HepG2 (cell line): ENCODE data around the gene TMEM125. TPM values are rescaled to one million over a fixed set of nuclear protein-coding genes. Genes with fewer than 3 reads are reported as not detected.
A peak's percentile ranks its signal among the peaks of the same experiment; 100 is the strongest.

Source experiments
- ARNTL ChIP-seq: sonication (generic); formaldehyde crosslinking; IDR thresholded peaks from 2 replicates; pipeline ENCODE4 v1.4.0; 2020; ENCODE audit warnings: mild to moderate bottlenecking, missing genetic modification reagents
- ATAD3A ChIP-seq: sonication (generic); formaldehyde crosslinking; IDR thresholded peaks from 2 replicates; pipeline ENCODE4 v1.4.0; 2020; ENCODE audit warnings: missing genetic modification reagents
- ELF3 ChIP-seq: IDR thresholded peaks from 2 replicates; pipeline ENCODE4 v1.6.1; 2016; ENCODE audit warnings: missing genetic modification reagents, missing compliant biosample characterization
- FOXK2 ChIP-seq: fragments of 450-650 bp; IDR thresholded peaks from 2 replicates; pipeline ENCODE4 v1.6.1; 2016
- HOXA5 ChIP-seq: sonication (generic); formaldehyde crosslinking; IDR thresholded peaks from 2 replicates; pipeline ENCODE4 v1.4.0; 2020; ENCODE audit warnings: missing genetic modification reagents
- IKZF1 ChIP-seq: fragments of 450-650 bp; IDR thresholded peaks from 2 replicates; pipeline ENCODE4 v1.7.1; 2016
- MIER2 ChIP-seq: IDR thresholded peaks from 2 replicates; pipeline ENCODE4 v1.6.1; 2016; ENCODE audit warnings: missing biosample characterization, missing genetic modification reagents
- MLLT10 ChIP-seq: sonication (generic); formaldehyde crosslinking; IDR thresholded peaks from 2 replicates; pipeline ENCODE4 v1.4.0; 2020; ENCODE audit warnings: missing genetic modification reagents
- NFE2L2 ChIP-seq: fragments of 150-350 bp; IDR thresholded peaks from 2 replicates; pipeline ENCODE4 v1.6.1; 2014; ENCODE audit warnings: low read length
- NFYB ChIP-seq: sonication (generic); formaldehyde crosslinking; IDR thresholded peaks from 2 replicates; pipeline ENCODE4 v1.4.0; 2020; ENCODE audit warnings: missing genetic modification reagents
- PBX3 ChIP-seq: sonication (generic); formaldehyde crosslinking; IDR thresholded peaks from 2 replicates; pipeline ENCODE4 v1.8.1; 2023; ENCODE audit warnings: missing genetic modification reagents, inconsistent platforms, borderline replicate concordance
- SIN3B ChIP-seq: fragments of 150-350 bp; IDR thresholded peaks from 2 replicates; pipeline ENCODE4 v1.6.1; 2014; ENCODE audit warnings: low read length
- TEAD3 ChIP-seq: optimal IDR thresholded peaks from 2 replicates; pipeline ENCODE3; 2016; ENCODE audit warnings: borderline replicate concordance
- ZBTB37 ChIP-seq: sonication (generic); formaldehyde crosslinking; IDR thresholded peaks from 2 replicates; pipeline ENCODE4 v1.4.0; 2020; ENCODE audit warnings: mild to moderate bottlenecking, missing genetic modification reagents
- ZBTB42 ChIP-seq: sonication (generic); formaldehyde crosslinking; IDR thresholded peaks from 2 replicates; pipeline ENCODE4 v1.5.0; 2020; ENCODE audit warnings: mild to moderate bottlenecking, missing genetic modification reagents
- ZC3H13 ChIP-seq: sonication (generic); formaldehyde crosslinking; IDR thresholded peaks from 2 replicates; pipeline ENCODE4 v1.8.1; 2023; ENCODE audit warnings: mild to moderate bottlenecking, missing genetic modification reagents, moderate library complexity
- ZFP41 ChIP-seq: sonication (generic); formaldehyde crosslinking; IDR thresholded peaks from 2 replicates; pipeline ENCODE4 v1.4.0; 2020; ENCODE audit warnings: mild to moderate bottlenecking, missing genetic modification reagents, borderline replicate concordance
- ZNF121 ChIP-seq: sonication (generic); formaldehyde crosslinking; IDR thresholded peaks from 2 replicates; pipeline ENCODE4 v1.5.0; 2020; ENCODE audit warnings: mild to moderate bottlenecking, missing genetic modification reagents
- ZNF33A ChIP-seq: sonication (generic); formaldehyde crosslinking; IDR thresholded peaks from 2 replicates; pipeline ENCODE4 v1.5.1; 2020; ENCODE audit warnings: missing genetic modification reagents, mild to moderate bottlenecking, moderate library complexity, borderline replicate concordance
- ZNF501 ChIP-seq: sonication (generic); formaldehyde crosslinking; IDR thresholded peaks from 2 replicates; pipeline ENCODE4 v1.5.1; 2020; ENCODE audit warnings: mild to moderate bottlenecking, moderate library complexity, missing genetic modification reagents
- ZNF629 ChIP-seq: sonication (generic); formaldehyde crosslinking; conservative IDR thresholded peaks from 2 replicates; pipeline ENCODE4 v1.5.0; 2020; ENCODE audit warnings: missing genetic modification reagents
- ZNF747 ChIP-seq: sonication (generic); formaldehyde crosslinking; IDR thresholded peaks from 2 replicates; pipeline ENCODE4 v1.8.1; 2023; ENCODE audit warnings: missing genetic modification reagents, mild to moderate bottlenecking, borderline replicate concordance
- ZNF782 ChIP-seq: sonication (generic); formaldehyde crosslinking; IDR thresholded peaks from 2 replicates; pipeline ENCODE4 v1.4.0; 2020; ENCODE audit warnings: missing genetic modification reagents, mild to moderate bottlenecking, borderline replicate concordance
- ZZZ3 ChIP-seq: sonication (generic); formaldehyde crosslinking; IDR thresholded peaks from 2 replicates; pipeline ENCODE4 v1.4.0; 2020; ENCODE audit warnings: missing genetic modification reagents, mild to moderate bottlenecking, borderline replicate concordance
- polyA plus RNA-seq, 8 experiments: library from polyadenylated mRNA; depleted of rRNA in 3 of 8; stranded (reverse) in 7 of 8; unstranded in 1 of 8; fragments of >200 nt; fragmentation: Illumina TruSeq in 4 of 8; extraction: Trizol in 4 of 8; gene quantifications; 2 replicates each; pipeline versions ENCODE4 v1.2.1 to v1.2.3, GENCODE V29; 2011 to 2016; ENCODE audit warnings: low read depth in 4 of 8, missing spikeins in 1 of 8, mixed read lengths in 1 of 8; ENCODE audit not compliant: insufficient read depth in 1 of 8
- total RNA-seq, 5 experiments: library from RNA; depleted of rRNA; stranded (reverse); fragments of >200 nt; fragmentation: Illumina TruSeq; extraction: Trizol; gene quantifications; 2 replicates each; pipeline ENCODE4 v1.2.3, GENCODE V29; 2016; ENCODE audit warnings: low read depth in 1 of 5
- TF ChIP-seq, protein P1 (sequence below): sonication (generic); formaldehyde crosslinking; IDR thresholded peaks from 2 replicates; pipeline ENCODE4 v1.9.0; 2021; ENCODE audit warnings: missing genetic modification reagents, borderline replicate concordance
- TF ChIP-seq, protein P2 (sequence below): sonication (generic); formaldehyde crosslinking; conservative IDR thresholded peaks from 2 replicates; pipeline ENCODE4 v1.4.0; 2020; ENCODE audit warnings: mild to moderate bottlenecking, missing genetic modification reagents, moderate library complexity

The TMEM125 gene
- total and polyA plus RNA-seq, 2 of the 13 experiments (the other 11 are each of a cell fraction or from before 2014, with no cell fraction given): 0.03 TPM; not detected in 1

DNA sequence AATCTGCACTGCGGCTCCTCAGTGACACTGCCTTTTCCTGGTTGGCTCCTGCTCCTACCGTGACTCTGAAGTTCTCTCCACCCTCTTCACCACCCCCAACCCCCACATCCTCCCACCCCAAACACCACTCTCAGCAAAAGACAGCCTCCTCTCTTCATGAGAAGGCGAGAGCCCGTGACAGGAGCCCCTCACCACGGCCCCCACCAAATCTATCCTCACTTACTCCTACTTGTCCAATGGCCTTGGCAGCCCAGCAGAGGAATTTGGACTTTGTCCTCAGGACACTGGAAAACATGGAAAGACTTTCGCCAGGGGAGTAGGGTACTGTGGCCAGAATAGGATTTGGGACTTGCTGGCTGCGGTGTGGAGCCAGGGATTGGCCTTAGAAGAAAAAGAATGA is 6.9 kb downstream of the TMEM125 start (continued):
- no peak for TF ChIP-seq ZC3H13
- peak; percentile 86 for TF ChIP-seq TEAD3
- 0 out of 2 replicates have a peak, but pooled peaks have one; percentile 44 for TF ChIP-seq MIER2 (CRISPR knock-in tag)
- no peak for TF ChIP-seq ZBTB42
- no peak for TF ChIP-seq ELF3
- TF ChIP-seq, protein P1, sequence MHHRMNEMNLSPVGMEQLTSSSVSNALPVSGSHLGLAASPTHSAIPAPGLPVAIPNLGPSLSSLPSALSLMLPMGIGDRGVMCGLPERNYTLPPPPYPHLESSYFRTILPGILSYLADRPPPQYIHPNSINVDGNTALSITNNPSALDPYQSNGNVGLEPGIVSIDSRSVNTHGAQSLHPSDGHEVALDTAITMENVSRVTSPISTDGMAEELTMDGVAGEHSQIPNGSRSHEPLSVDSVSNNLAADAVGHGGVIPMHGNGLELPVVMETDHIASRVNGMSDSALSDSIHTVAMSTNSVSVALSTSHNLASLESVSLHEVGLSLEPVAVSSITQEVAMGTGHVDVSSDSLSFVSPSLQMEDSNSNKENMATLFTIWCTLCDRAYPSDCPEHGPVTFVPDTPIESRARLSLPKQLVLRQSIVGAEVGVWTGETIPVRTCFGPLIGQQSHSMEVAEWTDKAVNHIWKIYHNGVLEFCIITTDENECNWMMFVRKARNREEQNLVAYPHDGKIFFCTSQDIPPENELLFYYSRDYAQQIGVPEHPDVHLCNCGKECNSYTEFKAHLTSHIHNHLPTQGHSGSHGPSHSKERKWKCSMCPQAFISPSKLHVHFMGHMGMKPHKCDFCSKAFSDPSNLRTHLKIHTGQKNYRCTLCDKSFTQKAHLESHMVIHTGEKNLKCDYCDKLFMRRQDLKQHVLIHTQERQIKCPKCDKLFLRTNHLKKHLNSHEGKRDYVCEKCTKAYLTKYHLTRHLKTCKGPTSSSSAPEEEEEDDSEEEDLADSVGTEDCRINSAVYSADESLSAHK (CRISPR knock-in tag): no peak
- no peak for TF ChIP-seq ZBTB37
- no peak for TF ChIP-seq ATAD3A (CRISPR knock-in tag)
- no peak for TF ChIP-seq FOXK2
- TF ChIP-seq HOXA5 (CRISPR knock-in tag): no peak
- no peak for TF ChIP-seq ZNF747 (CRISPR knock-in tag)
- no peak for TF ChIP-seq ZNF782 (CRISPR knock-in tag)
- no peak for TF ChIP-seq ZZZ3
- TF ChIP-seq, protein P2, sequence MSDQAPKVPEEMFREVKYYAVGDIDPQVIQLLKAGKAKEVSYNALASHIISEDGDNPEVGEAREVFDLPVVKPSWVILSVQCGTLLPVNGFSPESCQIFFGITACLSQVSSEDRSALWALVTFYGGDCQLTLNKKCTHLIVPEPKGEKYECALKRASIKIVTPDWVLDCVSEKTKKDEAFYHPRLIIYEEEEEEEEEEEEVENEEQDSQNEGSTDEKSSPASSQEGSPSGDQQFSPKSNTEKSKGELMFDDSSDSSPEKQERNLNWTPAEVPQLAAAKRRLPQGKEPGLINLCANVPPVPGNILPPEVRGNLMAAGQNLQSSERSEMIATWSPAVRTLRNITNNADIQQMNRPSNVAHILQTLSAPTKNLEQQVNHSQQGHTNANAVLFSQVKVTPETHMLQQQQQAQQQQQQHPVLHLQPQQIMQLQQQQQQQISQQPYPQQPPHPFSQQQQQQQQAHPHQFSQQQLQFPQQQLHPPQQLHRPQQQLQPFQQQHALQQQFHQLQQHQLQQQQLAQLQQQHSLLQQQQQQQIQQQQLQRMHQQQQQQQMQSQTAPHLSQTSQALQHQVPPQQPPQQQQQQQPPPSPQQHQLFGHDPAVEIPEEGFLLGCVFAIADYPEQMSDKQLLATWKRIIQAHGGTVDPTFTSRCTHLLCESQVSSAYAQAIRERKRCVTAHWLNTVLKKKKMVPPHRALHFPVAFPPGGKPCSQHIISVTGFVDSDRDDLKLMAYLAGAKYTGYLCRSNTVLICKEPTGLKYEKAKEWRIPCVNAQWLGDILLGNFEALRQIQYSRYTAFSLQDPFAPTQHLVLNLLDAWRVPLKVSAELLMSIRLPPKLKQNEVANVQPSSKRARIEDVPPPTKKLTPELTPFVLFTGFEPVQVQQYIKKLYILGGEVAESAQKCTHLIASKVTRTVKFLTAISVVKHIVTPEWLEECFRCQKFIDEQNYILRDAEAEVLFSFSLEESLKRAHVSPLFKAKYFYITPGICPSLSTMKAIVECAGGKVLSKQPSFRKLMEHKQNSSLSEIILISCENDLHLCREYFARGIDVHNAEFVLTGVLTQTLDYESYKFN (CRISPR knock-in tag): peak; percentile 81
- TF ChIP-seq NFYB (CRISPR knock-in tag): no peak
- no peak for TF ChIP-seq ZNF121 (CRISPR knock-in tag)
- no peak for TF ChIP-seq ARNTL (CRISPR knock-in tag)
- no peak for TF ChIP-seq IKZF1
- TF ChIP-seq ZNF501 (CRISPR knock-in tag): no peak
- no peak for TF ChIP-seq ZNF629
- no peak for TF ChIP-seq PBX3 (CRISPR knock-in tag)
- TF ChIP-seq SIN3B: no peak
- TF ChIP-seq MLLT10 (CRISPR knock-in tag): no peak
- TF ChIP-seq ZNF33A (CRISPR knock-in tag): no peak
- no peak for TF ChIP-seq ZFP41
- no peak for TF ChIP-seq NFE2L2
